GM19452 (cell line): Measurements from ENCODE around the gene BCL2L14.
A peak's percentile ranks its signal among the peaks of the same experiment; 100 is the strongest.

Experiments used
- ATAC-seq: cut with Tn5 transposase; IDR thresholded peaks from one replicate; pipeline ENCODE4 v1.9.1; 2021; ENCODE audit not compliant: unreplicated experiment

The BCL2L14 gene

DNA sequence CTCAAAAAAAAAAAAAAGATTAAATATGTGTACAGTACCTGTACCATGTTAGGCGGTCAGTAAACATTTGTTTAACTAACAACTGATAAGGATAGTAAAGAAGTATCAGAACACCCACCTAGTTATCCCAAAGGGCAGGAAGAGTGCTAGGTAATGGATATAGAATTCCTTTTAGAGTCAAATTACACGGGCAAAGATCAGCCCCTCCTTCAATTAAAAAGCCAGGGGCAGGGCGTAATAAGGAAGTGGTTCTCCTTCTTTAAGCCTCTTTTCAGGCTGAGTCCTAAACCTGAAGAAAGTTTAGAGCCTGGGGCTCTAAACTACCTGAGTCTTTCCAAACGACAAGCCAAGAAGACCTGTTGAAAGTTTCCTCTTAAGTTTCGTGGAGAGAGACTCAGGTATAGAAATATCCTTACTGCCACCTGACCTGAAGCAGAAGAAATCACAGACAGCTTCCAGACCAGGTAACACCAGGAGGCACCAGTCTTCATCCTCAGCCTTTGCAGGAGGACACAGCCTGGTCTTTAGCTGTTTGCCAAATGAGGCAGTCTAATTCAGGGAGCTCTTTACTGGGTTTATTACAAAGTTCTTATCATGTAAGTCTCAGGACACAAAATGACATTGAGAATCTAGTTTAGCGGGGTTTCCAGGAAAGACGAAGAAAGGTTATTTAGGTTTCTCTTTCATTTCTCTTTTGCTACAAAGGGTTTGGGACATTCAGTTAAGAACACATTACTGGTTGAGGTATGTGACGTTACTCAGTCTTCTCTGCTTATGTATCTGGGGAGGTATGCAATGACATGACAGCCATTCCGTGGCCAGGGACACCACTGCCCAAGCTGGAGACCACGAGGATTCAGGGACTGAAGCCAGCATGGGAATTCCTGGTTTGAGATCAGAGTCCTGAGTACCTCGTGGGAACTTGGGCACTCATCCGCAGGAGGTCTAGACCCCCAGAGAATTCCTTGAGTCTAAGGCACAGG, at the start of gene BCL2L14:
Gene BCL2L14, plus strand, starts transcription at position 266 of the 983 bp plus-strand sequence. CDS start 8,367 bp downstream, outside the sequence.
- no peak for ATAC-seq

- ATAC-seq = no peak
These were observed 48.3 kb upstream of the BCL2L14 start for GRCh38 chr12:12022306-12022936.

DNA sequence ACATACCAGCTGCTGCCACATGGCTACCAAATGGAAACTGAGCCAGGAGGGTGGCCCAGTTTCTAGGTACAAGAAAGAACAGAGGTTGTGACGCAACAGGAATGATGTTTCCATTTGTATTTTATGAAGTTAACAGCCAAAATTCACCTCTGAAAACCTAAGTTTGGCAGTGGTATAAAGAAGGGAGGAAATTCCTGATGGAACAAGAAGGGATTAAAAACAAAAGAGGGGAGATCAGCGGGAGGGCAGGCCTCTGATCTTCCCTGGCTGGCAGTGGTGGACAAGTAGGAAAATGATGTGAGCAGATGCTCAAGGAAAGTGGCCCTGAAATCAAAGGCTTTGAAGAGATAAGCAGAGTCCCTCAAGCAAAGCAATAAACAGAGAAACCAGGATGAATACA, 47.3 kb upstream of the BCL2L14 start:
- ATAC-seq = no peak

GRCh38 chr12:12024911-12025682, 45.6 kb upstream of the BCL2L14 start:
- peak; percentile 94 for ATAC-seq

DNA sequence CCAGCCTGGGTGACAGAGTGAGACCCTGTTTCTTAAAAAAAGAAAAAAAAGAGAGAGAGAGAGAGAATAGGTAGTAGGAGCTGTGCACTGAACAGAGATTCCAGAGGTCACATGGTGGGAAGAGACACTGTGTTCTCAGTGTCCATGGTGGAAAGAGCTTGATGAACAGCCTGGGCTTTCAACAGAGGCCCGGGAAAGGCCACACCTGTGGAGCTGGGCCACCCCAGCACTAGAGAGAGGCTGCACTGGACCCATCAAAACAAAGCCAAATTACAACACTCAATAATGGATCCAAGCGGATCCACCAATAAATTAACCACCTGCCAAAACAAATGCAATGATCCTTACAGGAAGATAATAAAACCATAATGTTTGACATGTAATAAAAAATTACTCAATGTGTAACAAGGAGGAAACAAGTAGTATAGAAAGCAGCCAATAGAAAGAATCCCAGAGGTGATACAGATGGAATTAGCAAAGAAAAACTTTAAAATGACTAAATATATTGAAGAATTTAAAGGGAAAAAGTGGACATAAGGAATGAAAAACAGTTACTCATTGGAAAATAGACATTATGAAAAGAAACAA, 44.8 kb upstream of the BCL2L14 start:
- no peak for ATAC-seq

DNA sequence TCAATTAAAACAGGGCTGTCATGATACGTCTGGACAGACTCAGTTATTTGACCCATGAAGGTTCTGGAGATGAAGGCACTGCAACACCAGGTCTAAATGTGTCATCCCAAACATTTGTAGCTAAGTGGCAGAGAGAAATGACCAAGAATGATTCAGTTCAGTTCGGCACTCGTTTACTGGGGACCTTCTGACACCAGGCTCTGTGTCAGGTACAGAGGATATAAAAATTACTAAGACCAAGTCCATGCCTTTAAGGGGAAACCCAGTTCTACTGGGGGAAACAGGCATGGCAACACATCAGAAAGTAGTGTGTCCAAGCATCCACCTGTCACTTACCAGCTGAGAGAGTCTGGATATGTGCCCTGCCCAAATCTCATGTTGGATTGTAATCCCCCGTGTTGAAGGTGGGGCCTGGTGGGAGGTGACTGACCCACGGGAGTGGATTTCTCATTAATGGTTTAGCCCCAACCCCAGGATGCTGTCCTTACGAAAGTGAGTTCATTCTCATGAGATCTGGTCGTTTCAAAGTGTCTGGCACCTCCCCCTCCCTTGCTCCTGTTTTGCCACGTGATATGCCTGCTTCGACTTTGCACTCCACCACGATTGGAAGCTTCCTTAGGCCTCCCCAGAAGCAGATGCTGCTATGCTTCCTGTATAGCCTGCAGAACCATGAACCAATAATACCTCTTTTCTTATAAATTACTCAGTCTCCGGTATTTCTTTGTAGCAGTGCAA, 41.9 kb upstream of the BCL2L14 start:
- ATAC-seq = no peak

DNA sequence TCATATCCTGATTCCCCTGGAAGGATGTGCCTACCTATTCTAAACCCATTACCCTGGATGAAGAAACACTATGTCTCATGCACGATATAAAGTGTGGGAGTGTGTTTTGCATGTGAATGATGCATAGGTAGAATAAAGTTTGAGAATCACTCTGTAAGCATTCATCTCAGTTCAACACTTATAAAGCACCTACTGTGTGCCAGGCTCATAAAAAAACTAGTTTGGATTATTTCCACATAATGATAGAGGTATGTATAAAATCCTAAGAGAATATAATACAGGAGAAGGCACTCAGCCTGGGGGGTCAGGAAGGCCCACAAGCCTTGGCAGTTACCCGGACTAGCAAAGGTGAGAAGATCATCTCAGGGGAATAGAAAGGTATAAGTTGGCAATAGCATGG, 41.1 kb upstream of the BCL2L14 start:
- ATAC-seq = no peak

- ATAC-seq = no peak
These were observed 38.4 kb upstream of the BCL2L14 start for GRCh38 chr12:12032260-12032791.

- ATAC-seq = no peak
These were observed 37.6 kb upstream of the BCL2L14 start for GRCh38 chr12:12032851-12033797.

- no peak for ATAC-seq
These were observed 36.9 kb upstream of the BCL2L14 start for GRCh38 chr12:12033824-12034223.

DNA sequence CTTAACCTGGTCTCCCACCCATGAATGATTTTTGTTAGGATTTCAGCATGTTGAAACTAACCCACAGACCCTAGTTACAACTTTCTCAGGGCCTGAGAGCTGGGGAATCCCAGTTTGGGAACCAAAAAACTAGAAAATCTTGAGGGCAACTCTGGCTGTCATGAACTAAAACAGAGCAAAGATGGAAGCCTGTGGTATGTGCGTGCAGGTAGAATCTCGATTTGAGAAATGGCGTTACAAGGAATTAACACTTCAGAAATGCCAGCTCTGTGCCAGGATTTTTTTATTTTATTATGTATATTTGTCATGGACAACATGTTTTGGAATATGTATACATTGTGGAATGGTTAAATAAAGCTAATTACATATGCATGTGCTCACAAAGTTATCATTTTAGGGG, 36.4 kb upstream of the BCL2L14 start:
- no peak for ATAC-seq

DNA sequence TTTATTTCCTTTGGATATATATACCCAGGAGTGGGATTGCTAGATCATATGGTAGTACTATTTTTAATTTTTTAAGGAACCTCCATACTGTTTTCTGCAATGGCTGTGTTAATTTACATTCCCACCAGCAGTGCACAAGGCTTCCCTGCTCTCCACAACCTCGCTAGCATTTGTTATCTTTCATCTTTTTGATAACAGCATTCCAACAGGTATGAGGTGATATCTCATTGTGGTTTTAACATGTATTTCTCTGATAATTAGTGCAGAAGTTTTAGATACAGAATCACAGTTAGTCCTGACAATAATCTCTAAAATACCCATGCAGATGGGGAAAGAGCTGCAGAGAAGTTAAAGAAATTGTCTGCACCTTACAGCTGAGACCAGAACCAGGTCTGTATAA, 35.5 kb upstream of the BCL2L14 start:
- no peak for ATAC-seq

DNA sequence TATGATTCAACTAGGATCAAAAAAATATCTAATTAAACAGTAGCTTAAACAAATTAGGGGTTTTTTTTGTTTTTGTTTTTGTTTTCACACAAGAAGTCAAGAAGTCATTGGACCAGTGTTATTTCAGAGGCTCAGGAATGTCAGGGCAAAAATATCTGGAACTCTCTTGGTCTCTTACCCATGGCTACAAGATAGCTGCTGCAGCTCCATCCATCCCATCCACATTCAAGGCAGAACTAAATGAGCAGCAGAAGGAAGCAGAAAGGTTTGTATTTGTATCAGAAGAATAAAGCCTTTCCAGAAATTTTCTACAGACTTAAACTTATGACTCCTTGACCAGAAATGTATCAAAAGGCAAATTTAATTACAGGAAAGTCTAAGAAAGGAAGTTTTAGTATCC, 33.8 kb upstream of the BCL2L14 start:
- no peak for ATAC-seq

- ATAC-seq = no peak
These were observed 30.8 kb upstream of the BCL2L14 start for GRCh38 chr12:12039897-12040296.

- no peak for ATAC-seq
These were observed 24.3 kb upstream of the BCL2L14 start for GRCh38 chr12:12046401-12046800.

DNA sequence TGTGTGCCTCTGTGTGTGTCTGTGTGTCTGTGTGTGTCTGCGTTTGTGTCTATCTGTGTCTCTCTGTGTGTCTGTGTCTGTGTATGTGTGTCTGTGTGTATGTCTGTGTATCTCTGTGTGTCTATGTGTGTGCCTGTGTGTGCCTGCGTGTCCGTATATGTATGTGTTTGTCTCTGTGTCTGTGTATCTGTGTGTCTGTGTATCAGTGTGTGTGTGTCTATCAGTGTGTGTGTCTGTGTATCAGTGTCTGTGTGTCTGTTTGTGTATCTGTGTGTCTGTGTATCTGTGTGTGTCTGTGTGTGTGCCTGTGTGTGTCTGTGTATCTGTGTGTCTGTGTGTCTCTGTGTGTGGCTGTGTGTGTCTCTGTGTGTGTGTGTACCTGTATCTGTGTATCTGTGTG, 23.1 kb upstream of the BCL2L14 start:
- no peak for ATAC-seq

DNA sequence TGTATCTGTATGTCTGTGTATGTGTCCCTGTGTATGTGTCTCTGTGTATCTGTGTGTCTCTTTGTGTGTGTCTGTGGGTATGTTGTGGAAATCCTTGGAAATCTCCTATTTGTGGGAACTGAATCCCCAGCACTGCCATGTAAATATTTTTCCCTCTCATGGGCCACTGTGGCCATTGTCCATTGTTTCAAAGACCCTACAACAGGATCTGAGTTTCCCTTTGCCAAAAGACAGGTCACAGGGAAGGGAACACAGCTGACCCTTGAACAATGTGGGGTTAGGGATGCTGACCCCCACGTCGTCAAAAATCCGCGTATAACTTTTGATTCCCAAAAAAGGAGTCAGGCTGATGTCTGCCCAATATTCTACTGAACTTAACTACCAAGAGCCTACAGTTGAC, 22.5 kb upstream of the BCL2L14 start:
- no peak for ATAC-seq

- no peak for ATAC-seq
These were observed 22.0 kb upstream of the BCL2L14 start for GRCh38 chr12:12048714-12049113.

DNA sequence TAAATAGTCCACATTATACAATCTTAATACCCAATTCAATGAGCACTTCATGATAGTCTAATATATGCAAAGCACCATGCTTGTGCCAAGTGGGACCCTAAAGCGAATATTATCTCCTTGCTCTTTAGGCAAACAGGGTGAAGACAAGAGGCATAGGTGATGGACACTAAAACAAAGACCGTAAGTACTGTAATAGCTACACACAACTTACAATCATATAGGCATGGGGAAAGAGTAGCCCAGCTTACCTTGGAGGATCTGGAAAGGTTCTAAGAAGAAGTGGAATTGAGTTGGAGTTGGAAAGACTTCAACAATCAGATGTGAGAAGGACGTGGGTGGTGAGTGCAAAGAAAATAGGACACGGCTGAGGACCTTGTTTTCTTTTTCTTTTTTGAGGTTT, 19.1 kb upstream of the BCL2L14 start:
- no peak for ATAC-seq
